K562 (cell line): ENCODE data around the gene EPB41L4B. TPM values are rescaled to one million over a fixed set of nuclear protein-coding genes. Genes with fewer than 3 reads are reported as not detected.

Source experiments
- ADNP ChIP-seq: fragments of 200-800 bp; sonication (Bioruptor generic); IDR thresholded peaks from 2 replicates; pipeline ENCODE4 v1.6.1; 2016; ENCODE audit warnings: missing genetic modification characterization, missing compliant biosample characterization
- E2F6 ChIP-seq, 2 experiments: IDR thresholded peaks; 2 replicates each; pipeline ENCODE4 v1.6.1; 2011; ENCODE audit warnings: borderline replicate concordance in 1 of 2, control low read depth in 1 of 2, low read depth in 1 of 2, low read length in 1 of 2, mild to moderate bottlenecking in 1 of 2, mixed read lengths in 1 of 2, moderate library complexity in 1 of 2; ENCODE audit not compliant: insufficient read depth in 1 of 2, insufficient read length in 1 of 2, poor library complexity in 1 of 2, severe bottlenecking in 1 of 2; ENCODE audit errors: extremely low read depth in 1 of 2
- EZH2 ChIP-seq: IDR thresholded peaks from 2 replicates; pipeline ENCODE4 v1.6.1; 2012; ENCODE audit warnings: low read depth, mild to moderate bottlenecking, inconsistent platforms, low read length, borderline replicate concordance
- GATA2 ChIP-seq: sonication (generic); formaldehyde crosslinking; IDR thresholded peaks from 2 replicates; pipeline ENCODE4 v1.4.0; 2020; ENCODE audit warnings: mild to moderate bottlenecking, missing genetic modification reagents
- HES1 ChIP-seq: fragments of 450-650 bp; IDR thresholded peaks from 2 replicates; pipeline ENCODE4 v1.6.1; 2016; ENCODE audit warnings: low read depth, mild to moderate bottlenecking, moderate library complexity
- MGA ChIP-seq: fragments of 450-650 bp; IDR thresholded peaks from 2 replicates; pipeline ENCODE4 v1.6.1; 2016; ENCODE audit warnings: mild to moderate bottlenecking, moderate library complexity
- SLC30A9 ChIP-seq: fragments of 250-450 bp; sonication (Bioruptor Pico); IDR thresholded peaks from 2 replicates; pipeline ENCODE4 v1.8.0; 2022; ENCODE audit warnings: mild to moderate bottlenecking, moderate library complexity
- TCFL5 ChIP-seq: fragments of 250-450 bp; sonication (Bioruptor Pico); conservative IDR thresholded peaks from 2 replicates; pipeline ENCODE4 v1.6.1; 2021; ENCODE audit warnings: mild to moderate bottlenecking, moderate library complexity, matching md5 sums
- TFAM ChIP-seq: fragments of 250-450 bp; sonication (Bioruptor Pico); conservative IDR thresholded peaks from 2 replicates; pipeline ENCODE4 v1.5.0; 2021; ENCODE audit warnings: mild to moderate bottlenecking, moderate library complexity
- polyA plus RNA-seq, 8 experiments: library from polyadenylated mRNA; depleted of rRNA in 4 of 8; stranded (reverse) in 5 of 8; unstranded in 3 of 8; fragments of >200 nt; fragmentation: Nextera tagmentation in 2 of 8; fragmentation: Illumina TruSeq in 1 of 8; extraction: Ambion mirVana in 2 of 8; extraction: Trizol in 1 of 8; gene quantifications; 2 replicates each; pipeline versions ENCODE4 v1.2.1 to v1.2.3, GENCODE V29; 2011 to 2014; ENCODE audit warnings: inconsistent platforms in 1 of 8, missing spikeins in 1 of 8
- total RNA-seq, 7 experiments: library from RNA; depleted of rRNA in 6 of 7; stranded (reverse); fragments of >200 nt in 6 of 7; fragmentation: Illumina TruSeq in 2 of 7; extraction: Trizol in 2 of 7; gene quantifications; 2 replicates each; pipeline versions ENCODE4 v1.2.1 to v1.2.3, GENCODE V29; 2011 to 2021; ENCODE audit warnings: low replicate concordance in 1 of 7

Gene EPB41L4B
- total and polyA plus RNA-seq, 9 of the 15 experiments (the other 6 are each of a cell fraction or from before 2014, with no cell fraction given), result 0.09 to 0.38 (median 0.21) TPM

- peak; percentile 14; the same call in 1 of the 2 replicates for TF ChIP-seq MGA
- TF ChIP-seq TCFL5, result no peak
- TF ChIP-seq GATA2, result 0 out of 2 replicates have a peak, but pooled peaks have one; percentile 27
- no peak for TF ChIP-seq EZH2
- TF ChIP-seq ADNP, result no peak
- no peak for TF ChIP-seq TFAM (CRISPR knock-in tag)
- no peak for TF ChIP-seq E2F6 (IDR thresholded peaks at IDR 0.05; ENCODE audit: borderline replicate concordance in 1 of 2, extremely low read depth in 1 of 2, insufficient read depth in 1 of 2, insufficient read length in 1 of 2, low read depth in 1 of 2, low read length in 1 of 2, poor library complexity in 1 of 2, severe bottlenecking in 1 of 2)
- TF ChIP-seq HES1, result peak; percentile 73
- no peak for TF ChIP-seq SLC30A9
Observed at GRCh38 chr9:109122726-109123621, 197.9 kb downstream of the EPB41L4B start (continued).
